Measurements from ENCODE around the gene UCN. TPM values are rescaled to one million over a fixed set of nuclear protein-coding genes. Genes with fewer than 3 reads are reported as not detected.

UCN gene
- total and polyA plus RNA-seq, 10 of the 15 experiments (the other 5 are each of a cell fraction or from before 2014, with no cell fraction given) = 0.10 to 3.8 (median 1.1) TPM; not detected in 1

DNA sequence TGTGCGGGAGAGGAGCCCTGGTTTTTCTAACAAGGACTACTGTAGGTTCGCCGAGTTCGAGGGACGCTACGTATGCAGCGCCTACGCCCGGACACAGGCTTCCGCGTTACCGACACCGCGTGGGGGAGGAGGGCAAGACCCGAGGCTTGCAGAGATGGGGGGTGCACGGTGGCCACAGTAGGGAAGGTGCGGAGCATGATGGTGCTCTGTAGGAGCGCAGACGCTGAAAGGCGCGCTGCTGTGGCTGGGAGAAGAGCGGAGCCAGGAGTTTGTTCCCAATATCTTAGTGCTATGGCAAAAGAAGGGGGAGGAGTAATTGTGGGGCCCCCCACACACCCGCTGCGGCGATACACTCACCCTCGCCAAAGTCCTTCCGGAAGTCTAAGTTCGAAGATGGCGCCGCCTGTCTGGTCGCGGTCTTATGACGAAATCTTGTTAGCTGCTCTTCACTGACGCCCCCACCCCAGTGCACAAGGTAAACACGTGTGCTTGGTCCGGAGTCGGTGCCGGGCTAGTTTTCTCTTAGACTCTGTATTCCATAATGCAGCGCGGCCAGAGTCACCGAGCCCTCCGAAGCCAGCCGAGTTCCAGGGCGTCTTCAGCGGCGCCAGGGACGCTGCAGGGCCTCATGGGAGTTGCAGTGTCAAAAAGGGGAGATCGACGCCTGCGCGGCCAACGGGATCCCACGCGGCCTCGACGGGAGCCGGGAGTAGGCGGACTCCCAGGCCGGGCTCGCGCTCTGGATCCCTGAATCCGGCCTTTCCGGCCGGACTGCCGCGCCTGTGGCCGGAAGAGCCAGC, 48.3 kb upstream of the UCN start, which contains the start of gene GTF3C2 (continued):
- peak; percentile 85 for TF ChIP-seq BCLAF1 (IDR thresholded peaks at IDR 0.05)
- no peak for TF ChIP-seq CEBPB (IDR thresholded peaks at IDR 0.05; ENCODE audit: borderline replicate concordance in 1 of 2, low read depth in 2 of 2, low read length in 2 of 2)
- TF ChIP-seq MYC (IDR thresholded peaks at IDR 0.05; ENCODE audit: insufficient read depth, insufficient read length, insufficient replicate concordance, low read length, severe bottlenecking) = peak; percentile 59
- TF ChIP-seq LARP7 (IDR thresholded peaks at IDR 0.05) = no peak
- TF ChIP-seq POU2F2 (IDR thresholded peaks at IDR 0.05; ENCODE audit: borderline replicate concordance, low read depth, low read length) = 0 out of 3 replicates have a peak, but pooled peaks have one; percentile 12
- no peak for TF ChIP-seq MYB (IDR thresholded peaks at IDR 0.05; ENCODE audit: borderline replicate concordance, low read depth, low read length)
- no peak for TF ChIP-seq NFYA (IDR thresholded peaks at IDR 0.05; ENCODE audit: borderline replicate concordance, low read depth, low read length)
- TF ChIP-seq MEF2B (IDR thresholded peaks at IDR 0.05; ENCODE audit: partially characterized antibody, poor library complexity, severe bottlenecking) = peak; percentile 74
- peak; percentile 22 for TF ChIP-seq SP1 (IDR thresholded peaks at IDR 0.05; ENCODE audit: low read depth, low read length)
- no peak for TF ChIP-seq JUNB (IDR thresholded peaks at IDR 0.05)
- TF ChIP-seq NR2F1 (conservative IDR thresholded peaks at IDR 0.05) = peak; percentile 68
- peak; percentile 98 for TF ChIP-seq IKZF1 (conservative IDR thresholded peaks at IDR 0.05)
- peak; percentile 98 for TF ChIP-seq MXI1 (IDR thresholded peaks at IDR 0.05; ENCODE audit: low read depth, low read length)
- TF ChIP-seq, protein P1, sequence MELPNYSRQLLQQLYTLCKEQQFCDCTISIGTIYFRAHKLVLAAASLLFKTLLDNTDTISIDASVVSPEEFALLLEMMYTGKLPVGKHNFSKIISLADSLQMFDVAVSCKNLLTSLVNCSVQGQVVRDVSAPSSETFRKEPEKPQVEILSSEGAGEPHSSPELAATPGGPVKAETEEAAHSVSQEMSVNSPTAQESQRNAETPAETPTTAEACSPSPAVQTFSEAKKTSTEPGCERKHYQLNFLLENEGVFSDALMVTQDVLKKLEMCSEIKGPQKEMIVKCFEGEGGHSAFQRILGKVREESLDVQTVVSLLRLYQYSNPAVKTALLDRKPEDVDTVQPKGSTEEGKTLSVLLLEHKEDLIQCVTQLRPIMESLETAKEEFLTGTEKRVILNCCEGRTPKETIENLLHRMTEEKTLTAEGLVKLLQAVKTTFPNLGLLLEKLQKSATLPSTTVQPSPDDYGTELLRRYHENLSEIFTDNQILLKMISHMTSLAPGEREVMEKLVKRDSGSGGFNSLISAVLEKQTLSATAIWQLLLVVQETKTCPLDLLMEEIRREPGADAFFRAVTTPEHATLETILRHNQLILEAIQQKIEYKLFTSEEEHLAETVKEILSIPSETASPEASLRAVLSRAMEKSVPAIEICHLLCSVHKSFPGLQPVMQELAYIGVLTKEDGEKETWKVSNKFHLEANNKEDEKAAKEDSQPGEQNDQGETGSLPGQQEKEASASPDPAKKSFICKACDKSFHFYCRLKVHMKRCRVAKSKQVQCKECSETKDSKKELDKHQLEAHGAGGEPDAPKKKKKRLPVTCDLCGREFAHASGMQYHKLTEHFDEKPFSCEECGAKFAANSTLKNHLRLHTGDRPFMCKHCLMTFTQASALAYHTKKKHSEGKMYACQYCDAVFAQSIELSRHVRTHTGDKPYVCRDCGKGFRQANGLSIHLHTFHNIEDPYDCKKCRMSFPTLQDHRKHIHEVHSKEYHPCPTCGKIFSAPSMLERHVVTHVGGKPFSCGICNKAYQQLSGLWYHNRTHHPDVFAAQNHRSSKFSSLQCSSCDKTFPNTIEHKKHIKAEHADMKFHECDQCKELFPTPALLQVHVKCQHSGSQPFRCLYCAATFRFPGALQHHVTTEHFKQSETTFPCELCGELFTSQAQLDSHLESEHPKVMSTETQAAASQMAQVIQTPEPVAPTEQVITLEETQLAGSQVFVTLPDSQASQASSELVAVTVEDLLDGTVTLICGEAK (IDR thresholded peaks at IDR 0.05; ENCODE audit: borderline replicate concordance) = peak; percentile 78; the same call in 1 of the 2 replicates
- TF ChIP-seq FOXK2 (IDR thresholded peaks at IDR 0.05) = peak; percentile 95
- peak; percentile 98 for TF ChIP-seq YY1 (IDR thresholded peaks at IDR 0.05; ENCODE audit: low read depth, low read length)
- no peak for TF ChIP-seq ETV6 (conservative IDR thresholded peaks at IDR 0.05 in 1 of 2, IDR thresholded peaks at IDR 0.05 in 1 of 2; ENCODE audit: borderline replicate concordance in 1 of 2, low read depth in 1 of 2)
- no peak for TF ChIP-seq ATF2 (IDR thresholded peaks at IDR 0.05; ENCODE audit: low read length)
- peak; percentile 89 for TF ChIP-seq NR2C1 (IDR thresholded peaks at IDR 0.05)
- no peak for TF ChIP-seq IRF5 (IDR thresholded peaks at IDR 0.05; ENCODE audit: borderline replicate concordance)

Measured in GM12878 (cell line).